Suprapubic skin (tissue), 4 donors: ENCODE measurements around the gene P2RY12. TPM values are rescaled to one million over a fixed set of nuclear protein-coding genes. Genes with fewer than 3 reads are reported as not detected.
A peak's percentile ranks its signal among the peaks of the same experiment; 100 is the strongest.

Experiments
- DNase-seq, 2 donors: peaks; one replicate each; pipeline ENCODE4 v3.0.0-alpha.2; 2019; ENCODE audit warnings: low spot score in 2 of 2
- H3K27ac ChIP-seq: fragments of 200-600 bp; sonication (generic); one replicate; pipeline ENCODE4 v1.5.1; 2019
- H3K27me3 ChIP-seq: fragments of 200-600 bp; sonication (generic); one replicate; pipeline ENCODE4 v1.5.1; 2019
- H3K36me3 ChIP-seq: fragments of 200-600 bp; sonication (generic); one replicate; pipeline ENCODE4 v1.5.1; 2019
- H3K4me1 ChIP-seq: fragments of 200-600 bp; sonication (generic); one replicate; pipeline ENCODE4 v1.5.1; 2019
- H3K4me3 ChIP-seq: fragments of 200-600 bp; sonication (generic); one replicate; pipeline ENCODE4 v1.5.1; 2019; ENCODE audit warnings: mild to moderate bottlenecking
- H3K9me3 ChIP-seq: fragments of 200-600 bp; sonication (generic); one replicate; pipeline ENCODE4 v1.5.1; 2019
- CTCF ChIP-seq, 2 donors: fragments of 200-600 bp in 1 of 2; fragments of 450-650 bp in 1 of 2; sonication (generic) in 1 of 2; IDR thresholded peaks; one replicate each; pipeline ENCODE4 v1.5.1; 2016 to 2019; ENCODE audit warnings: antibody characterized with exemption in 2 of 2, mild to moderate bottlenecking in 1 of 2, moderate library complexity in 1 of 2
- EP300 ChIP-seq: sonication (generic); formaldehyde crosslinking; IDR thresholded peaks from one replicate; pipeline ENCODE4 v1.6.1; 2017; ENCODE audit warnings: antibody characterized with exemption
- POLR2A ChIP-seq, 2 donors: fragments of 450-650 bp; IDR thresholded peaks; one replicate each; pipeline ENCODE4 v1.6.1; 2017; ENCODE audit warnings: antibody characterized with exemption in 2 of 2, mild to moderate bottlenecking in 2 of 2, moderate library complexity in 2 of 2
- POLR2AphosphoS5 ChIP-seq, 3 donors: sonication (generic); formaldehyde crosslinking; IDR thresholded peaks; one replicate each; pipeline ENCODE4 v1.6.1; 2017; ENCODE audit warnings: antibody characterized with exemption in 3 of 3
- WGBS: methylation state at CpG from one replicate; pipeline ENCODE4 v1.1.5; 2018; 5-methylcytosine and 5-hydroxymethylcytosine counted together
- total RNA-seq, 4 donors: library from RNA; depleted of rRNA; stranded (reverse); fragments of >200 nt; gene quantifications; one replicate each; pipeline ENCODE4 v1.1.0, GENCODE V29; 2016

Gene P2RY12
- total RNA-seq, 4 donors from 2014 or later = 1.2 TPM; not detected in 3

- no peak overlapping the region for H3K27ac ChIP-seq
- no peaks in the 10 kb centered on the region for H3K27me3 ChIP-seq
- peaks cover 31% of the 10 kb centered on the region for H3K4me1 ChIP-seq
- no peaks in the 10 kb centered on the region for H3K36me3 ChIP-seq
- TF ChIP-seq POLR2AphosphoS5 (IDR thresholded peaks at IDR 0.05) (no peak), EP300 (no peak), CTCF (IDR thresholded peaks at IDR 0.05) (no peak), POLR2A (IDR thresholded peaks at IDR 0.05) (no peak)
- 93% methylated on average over 1 of the region's 1 CpG for WGBS
- H3K9me3 ChIP-seq = no peaks in the 10 kb centered on the region
- DNase-seq = no peak
- no peak overlapping the region for H3K4me3 ChIP-seq
Observed at GRCh38 chr3:151322511-151322910, 62.0 kb downstream of the P2RY12 start.

GRCh38 chr3:151321526-151321925 is 63.0 kb downstream of the P2RY12 start:
- no peaks in the 10 kb centered on the region for H3K27me3 ChIP-seq

GRCh38 chr3:151320131-151320530 is 64.4 kb downstream of the P2RY12 start:
- Histone ChIP-seq H3K36me3 (no peaks in the 10 kb centered on the region), H3K4me3 (no peak overlapping the region), H3K27me3 (no peaks in the 10 kb centered on the region), H3K4me1 (peaks cover 36% of the 10 kb centered on the region), H3K27ac (peak overlapping the region; percentile 81), H3K9me3 (no peaks in the 10 kb centered on the region)
- WGBS = 40% methylated on average over 2 of the region's 2 CpGs
- DNase-seq = no peak
- TF ChIP-seq EP300 (no peak), POLR2AphosphoS5 (IDR thresholded peaks at IDR 0.05) (no peak), CTCF (IDR thresholded peaks at IDR 0.05) (no peak), POLR2A (IDR thresholded peaks at IDR 0.05) (no peak)

More at GRCh38 chr3:151321526-151321925, 63.0 kb downstream of the P2RY12 start:
- H3K27ac ChIP-seq = no peak overlapping the region
- 57% methylated on average over 1 of the region's 1 CpG for WGBS
- no peak for TF ChIP-seq POLR2AphosphoS5 (IDR thresholded peaks at IDR 0.05)
- no peak for TF ChIP-seq EP300
- no peak for TF ChIP-seq CTCF (IDR thresholded peaks at IDR 0.05)
- no peak for TF ChIP-seq POLR2A (IDR thresholded peaks at IDR 0.05)
- H3K4me1 ChIP-seq = peaks cover 36% of the 10 kb centered on the region
- DNase-seq = no peak
- H3K4me3 ChIP-seq = no peak overlapping the region
- no peaks in the 10 kb centered on the region for H3K9me3 ChIP-seq
- no peaks in the 10 kb centered on the region for H3K36me3 ChIP-seq

- peaks cover 36% of the 10 kb centered on the region for H3K4me1 ChIP-seq
- H3K9me3 ChIP-seq = no peaks in the 10 kb centered on the region
- TF ChIP-seq EP300 = no peak
- no peak for TF ChIP-seq POLR2A (IDR thresholded peaks at IDR 0.05)
- TF ChIP-seq POLR2AphosphoS5 (IDR thresholded peaks at IDR 0.05) = no peak
- TF ChIP-seq CTCF (IDR thresholded peaks at IDR 0.05) = no peak
- no peaks in the 10 kb centered on the region for H3K27me3 ChIP-seq
- 46% methylated on average over 4 of the region's 4 CpGs for WGBS
- DNase-seq = no peak
- no peak overlapping the region for H3K4me3 ChIP-seq
- H3K27ac ChIP-seq = peak overlapping the region; percentile 81
- H3K36me3 ChIP-seq = no peaks in the 10 kb centered on the region
Observed at GRCh38 chr3:151319628-151320027, 64.9 kb downstream of the P2RY12 start.

- Histone ChIP-seq H3K27ac (peak overlapping the region; percentile 81), H3K9me3 (no peaks in the 10 kb centered on the region), H3K4me3 (peak overlapping the region; percentile 5), H3K27me3 (no peaks in the 10 kb centered on the region), H3K36me3 (no peaks in the 10 kb centered on the region), H3K4me1 (peaks cover 36% of the 10 kb centered on the region)
- 53% methylated on average over 7 of the region's 7 CpGs for WGBS
- TF ChIP-seq CTCF (IDR thresholded peaks at IDR 0.05) = no peak
- DNase-seq = no peak
Observed at GRCh38 chr3:151318991-151319390, 65.6 kb downstream of the P2RY12 start.
